ENCODE data around the gene ZBED4.

DNA sequence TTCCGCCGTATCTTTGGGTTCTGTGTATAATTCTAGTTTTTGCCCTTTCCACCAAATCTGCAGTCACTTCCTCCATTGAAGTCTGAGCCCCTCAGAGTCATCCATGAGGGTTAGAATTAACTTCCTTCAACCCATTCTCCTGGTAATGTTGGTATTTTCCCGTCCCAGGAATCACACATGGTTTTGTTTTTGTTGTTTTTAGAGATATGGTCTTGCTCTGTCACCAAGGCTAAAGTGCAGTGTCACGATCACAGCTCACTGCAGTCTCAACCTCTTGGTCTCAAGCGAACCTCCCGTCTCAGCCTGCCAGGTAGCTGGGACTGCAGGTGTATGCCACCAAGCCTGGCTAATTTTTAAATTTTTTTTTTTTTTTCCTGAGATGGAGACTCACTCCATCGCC lies 18.7 kb downstream of the ZBED4 start:
- TF ChIP-seq, protein P1, sequence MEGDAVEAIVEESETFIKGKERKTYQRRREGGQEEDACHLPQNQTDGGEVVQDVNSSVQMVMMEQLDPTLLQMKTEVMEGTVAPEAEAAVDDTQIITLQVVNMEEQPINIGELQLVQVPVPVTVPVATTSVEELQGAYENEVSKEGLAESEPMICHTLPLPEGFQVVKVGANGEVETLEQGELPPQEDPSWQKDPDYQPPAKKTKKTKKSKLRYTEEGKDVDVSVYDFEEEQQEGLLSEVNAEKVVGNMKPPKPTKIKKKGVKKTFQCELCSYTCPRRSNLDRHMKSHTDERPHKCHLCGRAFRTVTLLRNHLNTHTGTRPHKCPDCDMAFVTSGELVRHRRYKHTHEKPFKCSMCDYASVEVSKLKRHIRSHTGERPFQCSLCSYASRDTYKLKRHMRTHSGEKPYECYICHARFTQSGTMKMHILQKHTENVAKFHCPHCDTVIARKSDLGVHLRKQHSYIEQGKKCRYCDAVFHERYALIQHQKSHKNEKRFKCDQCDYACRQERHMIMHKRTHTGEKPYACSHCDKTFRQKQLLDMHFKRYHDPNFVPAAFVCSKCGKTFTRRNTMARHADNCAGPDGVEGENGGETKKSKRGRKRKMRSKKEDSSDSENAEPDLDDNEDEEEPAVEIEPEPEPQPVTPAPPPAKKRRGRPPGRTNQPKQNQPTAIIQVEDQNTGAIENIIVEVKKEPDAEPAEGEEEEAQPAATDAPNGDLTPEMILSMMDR (IDR thresholded peaks at IDR 0.05), result no peak
- no peak for TF ChIP-seq POLR2A (IDR thresholded peaks at IDR 0.05)

All from uterus (tissue), 2 donors.